Vagina (tissue), 2 donors: ENCODE results near the gene CCDC7. TPM values are rescaled to one million over a fixed set of nuclear protein-coding genes. Genes with fewer than 3 reads are reported as not detected.

ENCODE experiments used
- DNase-seq, 2 donors: peaks; one replicate each; pipeline ENCODE4 v3.0.0-alpha.2; 2017; ENCODE audit errors: extremely low spot score in 2 of 2
- H3K27ac ChIP-seq: fragments of 200-600 bp; sonication (generic); one replicate; pipeline ENCODE4 v1.5.1; 2019
- H3K27me3 ChIP-seq: fragments of 200-600 bp; sonication (generic); one replicate; pipeline ENCODE4 v1.5.1; 2019
- H3K36me3 ChIP-seq, 2 donors: fragments of 200-600 bp; sonication (generic); one replicate each; pipeline ENCODE4 v1.5.1; 2017 to 2019
- H3K4me1 ChIP-seq: fragments of 200-600 bp; sonication (generic); one replicate; pipeline ENCODE4 v1.5.1; 2019
- H3K4me3 ChIP-seq, 2 donors: fragments of 200-600 bp; sonication (generic); 1 replicate in 1 of 2; 2 replicates in 1 of 2; pipeline ENCODE4 v1.5.1; 2016 to 2019
- H3K9me3 ChIP-seq: fragments of 200-600 bp; sonication (generic); one replicate; pipeline ENCODE4 v1.5.1; 2019
- POLR2A ChIP-seq, 2 donors: fragments of 450-650 bp; IDR thresholded peaks; one replicate each; pipeline ENCODE4 v1.6.1; 2017; ENCODE audit warnings: antibody characterized with exemption in 2 of 2, mild to moderate bottlenecking in 2 of 2, moderate library complexity in 2 of 2
- POLR2AphosphoS5 ChIP-seq, 2 donors: sonication (generic); formaldehyde crosslinking; IDR thresholded peaks; one replicate each; pipeline ENCODE4 v1.9.0; 2017; ENCODE audit warnings: antibody characterized with exemption in 2 of 2, mild to moderate bottlenecking in 2 of 2, low read depth in 1 of 2; ENCODE audit not compliant: insufficient read depth in 1 of 2
- intact Hi-C: fragments of 100-400 bp; cut with DNase I; formaldehyde crosslinking; loops from one replicate; pipeline ENCODE4 v1.15.1; 2023
- total RNA-seq: library from RNA; depleted of rRNA; stranded (reverse); fragments of >200 nt; gene quantifications from one replicate; pipeline ENCODE4 v1.2.3, GENCODE V29; 2016
- TF ChIP-seq, protein P1 (sequence below), 3 experiments: fragments of 450-650 bp in 2 of 3; fragments of 200-600 bp in 1 of 3; sonication (generic) in 1 of 3; IDR thresholded peaks; one replicate each; pipeline ENCODE4 v1.5.1; 2017 to 2019; ENCODE audit warnings: antibody characterized with exemption in 3 of 3, mild to moderate bottlenecking in 2 of 3, moderate library complexity in 2 of 3

Gene CCDC7
- total RNA-seq, 1 donor from 2014 or later = 22.8 TPM

DNA sequence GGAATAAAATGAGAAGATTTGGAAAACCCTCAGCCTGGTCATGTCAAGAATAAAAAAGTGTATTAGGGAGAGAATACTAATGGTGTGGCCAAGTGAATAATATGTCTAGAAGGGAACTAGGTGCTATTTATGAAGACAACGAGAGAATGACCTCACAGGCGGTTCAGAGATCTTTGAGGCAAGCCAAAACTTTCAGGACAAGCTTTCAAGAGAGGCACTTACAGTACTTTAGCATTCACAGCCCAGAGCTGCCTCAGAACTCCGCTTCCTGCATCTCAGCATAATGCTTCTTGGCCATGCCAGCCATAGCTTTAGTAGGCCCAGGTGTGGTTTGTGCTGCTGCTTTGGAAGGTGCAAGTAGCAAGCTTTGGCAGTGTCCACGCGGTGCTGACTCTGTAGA lies 37.2 kb upstream of the CCDC7 start:
- DNase-seq = no peak
- intact Hi-C loops = no loop called here
- H3K4me3 ChIP-seq = no peak overlapping the region

DNA sequence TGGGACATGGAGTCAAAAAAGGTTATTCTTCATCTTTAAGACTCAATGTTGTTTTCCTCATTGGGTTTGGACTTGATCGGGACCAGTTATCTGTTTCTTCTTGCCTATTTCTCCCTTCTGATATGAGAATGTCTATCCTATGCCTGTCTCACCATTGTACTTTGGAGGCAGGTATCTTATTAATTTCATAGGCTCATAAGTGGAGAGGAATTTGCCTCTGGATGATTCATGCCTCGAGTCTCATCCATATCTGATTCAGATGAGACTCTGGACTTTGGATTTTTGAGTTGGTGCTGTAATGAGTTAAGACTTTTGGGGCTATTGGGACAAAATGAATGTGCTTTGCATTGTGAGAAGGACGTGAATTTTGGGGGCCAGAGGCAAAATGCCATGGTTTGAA lies 36.2 kb upstream of the CCDC7 start:
- H3K4me3 ChIP-seq = no peak overlapping the region
- H3K27me3 ChIP-seq = no peaks in the 10 kb centered on the region
- TF ChIP-seq POLR2AphosphoS5 (IDR thresholded peaks at IDR 0.05; ENCODE audit: insufficient read depth in 1 of 2, low read depth in 1 of 2) (no peak), POLR2A (IDR thresholded peaks at IDR 0.05) (no peak)
- TF ChIP-seq, protein P1, sequence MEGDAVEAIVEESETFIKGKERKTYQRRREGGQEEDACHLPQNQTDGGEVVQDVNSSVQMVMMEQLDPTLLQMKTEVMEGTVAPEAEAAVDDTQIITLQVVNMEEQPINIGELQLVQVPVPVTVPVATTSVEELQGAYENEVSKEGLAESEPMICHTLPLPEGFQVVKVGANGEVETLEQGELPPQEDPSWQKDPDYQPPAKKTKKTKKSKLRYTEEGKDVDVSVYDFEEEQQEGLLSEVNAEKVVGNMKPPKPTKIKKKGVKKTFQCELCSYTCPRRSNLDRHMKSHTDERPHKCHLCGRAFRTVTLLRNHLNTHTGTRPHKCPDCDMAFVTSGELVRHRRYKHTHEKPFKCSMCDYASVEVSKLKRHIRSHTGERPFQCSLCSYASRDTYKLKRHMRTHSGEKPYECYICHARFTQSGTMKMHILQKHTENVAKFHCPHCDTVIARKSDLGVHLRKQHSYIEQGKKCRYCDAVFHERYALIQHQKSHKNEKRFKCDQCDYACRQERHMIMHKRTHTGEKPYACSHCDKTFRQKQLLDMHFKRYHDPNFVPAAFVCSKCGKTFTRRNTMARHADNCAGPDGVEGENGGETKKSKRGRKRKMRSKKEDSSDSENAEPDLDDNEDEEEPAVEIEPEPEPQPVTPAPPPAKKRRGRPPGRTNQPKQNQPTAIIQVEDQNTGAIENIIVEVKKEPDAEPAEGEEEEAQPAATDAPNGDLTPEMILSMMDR (IDR thresholded peaks at IDR 0.05) = no peak
- H3K27ac ChIP-seq = no peak overlapping the region
- H3K9me3 ChIP-seq = no peaks in the 10 kb centered on the region
- H3K4me1 ChIP-seq = no peaks in the 10 kb centered on the region
- DNase-seq = no peak
- no peaks in the 10 kb centered on the region for H3K36me3 ChIP-seq
- intact Hi-C loops = no loop called here

More for the DNA sequence above, 37.2 kb upstream of the CCDC7 start:
- no peaks in the 10 kb centered on the region for H3K4me1 ChIP-seq
- H3K27me3 ChIP-seq = no peaks in the 10 kb centered on the region
- no peaks in the 10 kb centered on the region for H3K36me3 ChIP-seq
- no peaks in the 10 kb centered on the region for H3K9me3 ChIP-seq
- TF ChIP-seq POLR2A (IDR thresholded peaks at IDR 0.05) = no peak
- no peak overlapping the region for H3K27ac ChIP-seq

DNA sequence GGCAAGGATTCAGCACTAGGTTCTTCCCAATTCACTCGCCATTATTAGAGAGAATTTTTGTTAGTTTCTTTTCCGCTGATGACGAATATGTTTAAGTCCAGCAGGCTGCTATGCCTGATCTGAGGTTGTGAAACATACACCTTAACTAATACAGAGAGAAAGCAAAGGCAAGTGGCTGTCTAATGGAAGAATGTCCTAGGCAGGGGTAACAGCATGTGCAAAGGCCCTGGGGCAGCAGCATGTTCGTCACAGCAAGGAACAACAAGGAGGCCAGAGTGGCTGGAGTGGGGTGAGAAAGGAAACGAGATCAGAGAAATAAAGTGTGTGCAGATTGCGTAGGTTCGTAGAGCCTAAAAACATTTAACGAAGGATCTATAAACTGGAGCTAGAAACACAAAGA lies 35.4 kb upstream of the CCDC7 start:
- H3K27me3 ChIP-seq = no peaks in the 10 kb centered on the region
- no peak for TF ChIP-seq POLR2AphosphoS5 (IDR thresholded peaks at IDR 0.05; ENCODE audit: insufficient read depth in 1 of 2, low read depth in 1 of 2)
- TF ChIP-seq POLR2A (IDR thresholded peaks at IDR 0.05) = no peak
- TF ChIP-seq, protein P1 (IDR thresholded peaks at IDR 0.05) = no peak
- no peaks in the 10 kb centered on the region for H3K9me3 ChIP-seq
- intact Hi-C loops = no loop called here
- DNase-seq = no peak
- no peaks in the 10 kb centered on the region for H3K4me1 ChIP-seq
- no peak overlapping the region for H3K27ac ChIP-seq
- H3K36me3 ChIP-seq = no peaks in the 10 kb centered on the region
- no peak overlapping the region for H3K4me3 ChIP-seq

DNA sequence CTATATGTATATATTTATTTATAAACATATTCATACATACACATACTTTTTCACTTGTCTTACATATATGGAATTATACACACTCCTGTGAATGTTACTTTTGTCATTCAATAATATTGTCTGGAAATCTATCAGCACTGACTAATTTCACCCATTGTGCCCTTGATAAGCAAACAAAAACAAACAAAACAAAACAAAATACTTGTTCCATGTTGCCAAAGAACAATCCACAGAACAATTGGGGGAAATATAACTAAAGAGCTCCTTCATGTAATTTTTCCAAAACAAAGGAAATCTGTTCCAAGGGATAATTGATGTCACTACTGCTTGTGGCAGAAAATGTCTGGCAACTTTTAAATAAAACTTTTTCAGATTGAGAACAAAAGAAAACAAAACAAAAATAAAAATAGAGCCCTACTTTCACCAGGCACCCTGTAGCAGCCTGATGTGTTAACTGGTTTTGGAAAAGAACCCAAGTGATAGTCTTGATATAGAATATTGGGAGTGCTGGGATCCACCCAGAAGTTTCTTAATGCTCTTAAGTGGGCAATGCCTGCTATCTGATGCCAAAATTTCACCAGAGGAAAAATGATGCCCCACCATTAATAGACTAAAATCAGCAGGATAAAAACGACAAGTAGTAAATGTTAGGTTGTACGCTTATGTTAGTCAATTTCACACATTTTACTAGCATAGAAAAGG lies 34.0 kb upstream of the CCDC7 start:
- Histone ChIP-seq H3K4me1 (no peaks in the 10 kb centered on the region), H3K27ac (no peak overlapping the region), H3K36me3 (no peaks in the 10 kb centered on the region), H3K4me3 (no peak overlapping the region), H3K27me3 (no peaks in the 10 kb centered on the region), H3K9me3 (no peaks in the 10 kb centered on the region)
- DNase-seq = no peak
- intact Hi-C loops = no loop called here
- no peak for TF ChIP-seq POLR2A (IDR thresholded peaks at IDR 0.05)

DNA sequence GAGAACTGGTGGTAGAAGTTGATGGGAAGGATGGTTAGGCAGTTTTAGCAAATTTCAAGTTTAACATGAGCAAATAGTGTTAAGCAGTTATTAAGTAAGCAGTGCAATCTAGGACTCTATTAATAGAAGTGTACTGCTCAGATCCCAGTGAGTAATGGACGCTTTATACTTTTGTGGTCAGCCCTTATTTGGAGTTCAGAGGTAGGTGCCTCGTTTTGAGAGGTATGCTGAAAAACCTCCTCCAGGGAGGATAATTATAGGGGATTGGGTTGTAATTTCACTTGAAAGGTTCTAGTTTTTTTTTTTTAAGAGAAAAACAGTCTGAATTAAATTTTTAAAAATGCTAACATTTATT lies 33.5 kb upstream of the CCDC7 start:
- intact Hi-C loops = no loop called here
- H3K9me3 ChIP-seq = no peaks in the 10 kb centered on the region
- no peak overlapping the region for H3K27ac ChIP-seq
- no peaks in the 10 kb centered on the region for H3K27me3 ChIP-seq
- H3K4me1 ChIP-seq = peaks cover 2% of the 10 kb centered on the region
- no peak overlapping the region for H3K4me3 ChIP-seq
- TF ChIP-seq POLR2AphosphoS5 (IDR thresholded peaks at IDR 0.05; ENCODE audit: insufficient read depth in 1 of 2, low read depth in 1 of 2) = no peak
- TF ChIP-seq POLR2A (IDR thresholded peaks at IDR 0.05) = no peak
- TF ChIP-seq, protein P1 (IDR thresholded peaks at IDR 0.05) = no peak
- no peak for DNase-seq
- no peaks in the 10 kb centered on the region for H3K36me3 ChIP-seq

DNA sequence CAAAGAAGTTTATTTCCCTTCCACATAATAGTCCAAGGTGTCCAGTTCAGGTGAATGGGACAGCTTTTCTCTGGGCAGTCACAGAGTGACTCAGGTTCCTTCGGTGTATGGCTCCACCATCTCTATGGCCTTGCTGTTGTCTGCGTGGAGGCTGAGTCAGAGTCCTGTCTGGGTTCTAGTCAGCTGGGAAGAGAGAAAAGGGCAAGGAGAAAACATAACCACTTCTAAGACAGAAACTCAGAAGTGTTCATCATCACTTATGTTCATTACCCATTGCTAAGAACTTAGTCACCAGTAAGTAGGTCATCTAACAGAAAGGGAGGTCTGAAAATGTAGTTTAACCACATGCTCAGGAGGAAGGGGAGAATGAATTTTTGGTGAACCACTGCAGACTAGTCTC lies 32.4 kb upstream of the CCDC7 start:
- Histone ChIP-seq H3K27me3 (no peaks in the 10 kb centered on the region), H3K27ac (no peak overlapping the region), H3K4me1 (peaks cover 12% of the 10 kb centered on the region), H3K9me3 (no peaks in the 10 kb centered on the region), H3K36me3 (no peaks in the 10 kb centered on the region), H3K4me3 (no peak overlapping the region)
- intact Hi-C loops = no loop called here
- TF ChIP-seq, protein P1 (IDR thresholded peaks at IDR 0.05) = no peak
- TF ChIP-seq POLR2AphosphoS5 (IDR thresholded peaks at IDR 0.05; ENCODE audit: insufficient read depth in 1 of 2, low read depth in 1 of 2) = no peak
- no peak for TF ChIP-seq POLR2A (IDR thresholded peaks at IDR 0.05)
- no peak for DNase-seq
